CD4-positive, alpha-beta T cell (primary cell): ENCODE results near the gene H3-3A. TPM values are rescaled to one million over a fixed set of nuclear protein-coding genes. Genes with fewer than 3 reads are reported as not detected.
A peak's percentile ranks its signal among the peaks of the same experiment; 100 is the strongest.

Experiments used
- ATAC-seq: fragments of 200-7000 bp; cut with Tn5 transposase; one replicate; pipeline ENCODE4 v1.10.0; 2022; ENCODE audit warnings: mild to moderate bottlenecking; ENCODE audit not compliant: poor library complexity
- CTCF ChIA-PET: fragments of 350-600 bp; sonication (Branson Sonifier 250); formaldehyde crosslinking; loops from one replicate; lab custom pipeline; 2021; ENCODE audit warnings: antibody characterized with exemption, inconsistent platforms; lab: Charles Lee
- POLR2A ChIA-PET: fragments of 350-600 bp; sonication (Branson Sonifier 250); formaldehyde crosslinking; loops from one replicate; lab custom pipeline; 2021; ENCODE audit warnings: antibody characterized with exemption, inconsistent platforms; lab: Charles Lee
- DNase-seq, 14 experiments: peaks; one replicate each; pipeline ENCODE4 v3.0.0-alpha.2; 2013 to 2020; ENCODE audit warnings: mixed read lengths in 2 of 14
- H3K27ac ChIP-seq, 2 donors: one replicate each; pipeline versions ENCODE4 v1.5.1 to v1.7.0; 2013; ENCODE audit warnings: low read length in 2 of 2, low read depth in 1 of 2, mild to moderate bottlenecking in 1 of 2
- H3K27me3 ChIP-seq, 2 experiments: 1 replicate in 1 of 2; 2 replicates in 1 of 2; pipeline versions ENCODE4 v1.6.1 to v1.7.0; 2013; ENCODE audit warnings: low read length in 2 of 2, control low read depth in 1 of 2, mild to moderate bottlenecking in 1 of 2, moderate library complexity in 1 of 2; ENCODE audit not compliant: insufficient read depth in 2 of 2, control insufficient read depth in 1 of 2
- H3K36me3 ChIP-seq: one replicate; pipeline ENCODE4 v1.6.1; 2013; ENCODE audit warnings: low read length, control low read depth; ENCODE audit not compliant: insufficient read depth
- H3K4me1 ChIP-seq: one replicate; pipeline ENCODE4 v1.6.1; 2013; ENCODE audit warnings: low read length, control low read depth; ENCODE audit not compliant: insufficient read depth
- H3K4me3 ChIP-seq: one replicate; pipeline ENCODE4 v1.5.1; 2013; ENCODE audit warnings: mild to moderate bottlenecking, low read length, moderate library complexity
- H3K9me3 ChIP-seq, 2 experiments: 1 replicate in 1 of 2; 2 replicates in 1 of 2; pipeline versions ENCODE4 v1.6.1 to v1.7.0; 2013; ENCODE audit warnings: low read length in 2 of 2, mild to moderate bottlenecking in 2 of 2, control low read depth in 1 of 2, moderate library complexity in 1 of 2; ENCODE audit not compliant: control insufficient read depth in 1 of 2, insufficient read depth in 1 of 2
- H3K27ac Mint-ChIP-seq: one replicate; pipeline ENCODE4 v1.8.0; 2020; ENCODE audit warnings: mixed read lengths
- H3K27me3 Mint-ChIP-seq: one replicate; pipeline ENCODE4 v1.8.0; 2021; ENCODE audit warnings: mixed read lengths
- H3K36me3 Mint-ChIP-seq: one replicate; pipeline ENCODE4 v1.8.0; 2021; ENCODE audit warnings: low read depth, mixed read lengths
- H3K4me1 Mint-ChIP-seq: one replicate; pipeline ENCODE4 v1.8.0; 2021; ENCODE audit warnings: low read depth, mixed read lengths
- H3K4me3 Mint-ChIP-seq: one replicate; pipeline ENCODE4 v1.8.0; 2020; ENCODE audit warnings: mild to moderate bottlenecking, mixed read lengths
- H3K9me3 Mint-ChIP-seq: one replicate; pipeline ENCODE4 v1.8.0; 2020; ENCODE audit warnings: mixed read lengths
- CTCF ChIP-seq: fragments of 200-600 bp; IDR thresholded peaks from one replicate; pipeline ENCODE4 v1.8.0; 2022; ENCODE audit warnings: antibody characterized with exemption, mild to moderate bottlenecking
- intact Hi-C, 2 experiments: fragments of 100-400 bp; cut with DNase I in 1 of 2; cut with micrococcal nuclease in 1 of 2; formaldehyde crosslinking; loops; one replicate each; pipeline versions ENCODE4 v1.15.1 to v1.9.0; 2023 to 2025; cut with DNase I, micrococcal nuclease
- total RNA-seq, 174 experiments: library from RNA in 2 of 174; stranded (reverse) in 2 of 174; gene quantifications; one replicate each; pipeline ENCODE4 v1.2.3 and lab custom pipeline; 2021 to 2026

H3-3A gene
- total RNA-seq, 2 experiments from 2014 or later: 372 to 380 TPM

- Mint-ChIP-seq H3K4me1 (peaks cover 9% of the 10 kb centered on the region), H3K9me3 (no peaks in the 10 kb centered on the region), H3K4me3 (no peak overlapping the region), H3K27ac (no peak overlapping the region), H3K36me3 (no peaks in the 10 kb centered on the region), H3K27me3 (no peaks in the 10 kb centered on the region)
- ATAC-seq (no peak), DNase-seq (no peak)
- TF ChIP-seq CTCF: no peak
- no peaks in the 10 kb centered on the region for H3K27me3 ChIP-seq
- ChIA-PET POLR2A (no interaction called here), CTCF (no interaction called here)
- no peak overlapping the region for H3K4me3 ChIP-seq
- no peaks in the 10 kb centered on the region for H3K36me3 ChIP-seq
- peaks cover 16% of the 10 kb centered on the region for H3K4me1 ChIP-seq
- no peak overlapping the region for H3K27ac ChIP-seq
- H3K9me3 ChIP-seq: no peaks in the 10 kb centered on the region
- intact Hi-C loops: no loop called here
Observed at GRCh38 chr1:226116673-226117072, 54.2 kb downstream of the H3-3A start.

- H3K27ac ChIP-seq: no peak overlapping the region
- Mint-ChIP-seq H3K4me1 (peaks cover 6% of the 10 kb centered on the region), H3K4me3 (no peak overlapping the region), H3K27me3 (no peaks in the 10 kb centered on the region), H3K9me3 (no peaks in the 10 kb centered on the region), H3K36me3 (no peaks in the 10 kb centered on the region), H3K27ac (no peak overlapping the region)
- POLR2A ChIA-PET: interaction anchor here (1.0 to 1.2 kb wide), 2 partner anchors 53 to 118 kb away, joined by 3 to 4 read pairs; partner anchors contain the start of gene SDE2
- H3K4me3 ChIP-seq: no peak overlapping the region
- H3K27me3 ChIP-seq: no peaks in the 10 kb centered on the region
- no peak for DNase-seq
- H3K4me1 ChIP-seq: peaks cover 17% of the 10 kb centered on the region
- no peaks in the 10 kb centered on the region for H3K9me3 ChIP-seq
- intact Hi-C loops: no loop called here
- H3K36me3 ChIP-seq: no peaks in the 10 kb centered on the region
- CTCF ChIA-PET: no interaction called here
- ATAC-seq: no peak
- TF ChIP-seq CTCF: no peak
Observed at GRCh38 chr1:226117330-226117729, 54.8 kb downstream of the H3-3A start.

GRCh38 chr1:226118357-226118756 lies 55.8 kb downstream of the H3-3A start:
- Mint-ChIP-seq H3K4me3 (peak overlapping the region; percentile 15), H3K27me3 (no peaks in the 10 kb centered on the region), H3K36me3 (no peaks in the 10 kb centered on the region), H3K27ac (no peak overlapping the region), H3K9me3 (no peaks in the 10 kb centered on the region), H3K4me1 (peaks cover 16% of the 10 kb centered on the region)
- Histone ChIP-seq H3K4me3 (no peak overlapping the region), H3K27me3 (no peaks in the 10 kb centered on the region), H3K36me3 (no peaks in the 10 kb centered on the region), H3K9me3 (no peaks in the 10 kb centered on the region), H3K27ac (no peak overlapping the region), H3K4me1 (peaks cover 27% of the 10 kb centered on the region)
- intact Hi-C loops: no loop called here
- POLR2A ChIA-PET: interaction anchor here (3.3 to 3.7 kb wide), 2 partner anchors 53 to 56 kb away, joined by 15 to 33 read pairs; partner anchors contain the start of gene H3-3A
- DNase-seq (no peak), ATAC-seq (no peak)
- CTCF ChIA-PET: no interaction called here
- no peak for TF ChIP-seq CTCF
